WTC11 (cell line): ENCODE data around the gene FBRS.
"Not testable (repeated sequence)": the region's sequence is repeated elsewhere in the genome, so short reads cannot be mapped to it uniquely, and the experiment has no call there.

Experiments used
- ATF1 ChIP-seq: sonication (generic); formaldehyde crosslinking; IDR thresholded peaks from 2 replicates; pipeline ENCODE4 v1.8.1; 2023; ENCODE audit warnings: mild to moderate bottlenecking, moderate library complexity, missing genetic modification reagents
- ATF3 ChIP-seq: sonication (generic); formaldehyde crosslinking; conservative IDR thresholded peaks from 2 replicates; pipeline ENCODE4 v1.8.1; 2022; ENCODE audit warnings: mild to moderate bottlenecking, missing genetic modification reagents
- CDX4 ChIP-seq: fragments of 250-450 bp; sonication (Bioruptor Pico); IDR thresholded peaks from 2 replicates; pipeline ENCODE4 v1.9.0; 2021; ENCODE audit warnings: moderate library complexity, mild to moderate bottlenecking, inconsistent platforms, borderline replicate concordance
- CTCF ChIP-seq: fragments of 200-600 bp; IDR thresholded peaks from 2 replicates; pipeline ENCODE4 v1.8.0; 2022; ENCODE audit warnings: antibody characterized with exemption
- ESRRA ChIP-seq: sonication (generic); formaldehyde crosslinking; IDR thresholded peaks from 2 replicates; pipeline ENCODE4 v1.8.1; 2022; ENCODE audit warnings: mild to moderate bottlenecking, missing genetic modification reagents, borderline replicate concordance
- ETV6 ChIP-seq: sonication (generic); formaldehyde crosslinking; IDR thresholded peaks from 2 replicates; pipeline ENCODE4 v1.8.1; 2022; ENCODE audit warnings: mild to moderate bottlenecking, missing genetic modification reagents
- NFE2L1 ChIP-seq: sonication (generic); formaldehyde crosslinking; IDR thresholded peaks from 2 replicates; pipeline ENCODE4 v1.8.1; 2023; ENCODE audit warnings: missing genetic modification reagents
- PREB ChIP-seq: sonication (generic); formaldehyde crosslinking; IDR thresholded peaks from 2 replicates; pipeline ENCODE4 v1.8.1; 2022; ENCODE audit warnings: mild to moderate bottlenecking, missing genetic modification reagents, moderate library complexity, borderline replicate concordance
- SP1 ChIP-seq: sonication (generic); formaldehyde crosslinking; conservative IDR thresholded peaks from 2 replicates; pipeline ENCODE4 v1.8.1; 2022; ENCODE audit warnings: missing genetic modification reagents
- TEAD4 ChIP-seq: sonication (generic); formaldehyde crosslinking; IDR thresholded peaks from 2 replicates; pipeline ENCODE4 v1.8.0; 2022; ENCODE audit warnings: mild to moderate bottlenecking, missing genetic modification reagents
- USF2 ChIP-seq: sonication (generic); formaldehyde crosslinking; IDR thresholded peaks from 2 replicates; pipeline ENCODE4 v1.8.1; 2023; ENCODE audit warnings: mild to moderate bottlenecking, missing genetic modification reagents, moderate library complexity
- ZMAT4 ChIP-seq: fragments of 250-450 bp; sonication (Bioruptor Pico); IDR thresholded peaks from 2 replicates; pipeline ENCODE4 v1.9.0; 2021; ENCODE audit warnings: mild to moderate bottlenecking

- TF ChIP-seq ZMAT4; SP1 (CRISPR knock-in tag); CTCF; ATF3 (CRISPR knock-in tag); ETV6; NFE2L1; TEAD4; CDX4 (CRISPR knock-in tag); ATF1 (CRISPR knock-in tag); ESRRA (CRISPR knock-in tag); USF2 (CRISPR knock-in tag); PREB: not testable (repeated sequence)
Measured at GRCh38 chr16:30696646-30697045, 38.4 kb downstream of the FBRS start.
